K562 (cell line): ENCODE measurements around the gene DRC3. TPM values are rescaled to one million over a fixed set of nuclear protein-coding genes. Genes with fewer than 3 reads are reported as not detected.

Experiments used
- BACH1 ChIP-seq: fragments of 200-800 bp; sonication (Bioruptor generic); IDR thresholded peaks from 2 replicates; pipeline ENCODE4 v1.6.1; 2016; ENCODE audit warnings: missing genetic modification characterization, missing compliant biosample characterization
- CHAMP1 ChIP-seq: fragments of 450-650 bp; IDR thresholded peaks from 2 replicates; pipeline ENCODE4 v1.6.1; 2016; ENCODE audit warnings: mild to moderate bottlenecking
- E2F5 ChIP-seq: sonication (generic); formaldehyde crosslinking; IDR thresholded peaks from 2 replicates; pipeline ENCODE4 v1.8.0; 2022; ENCODE audit warnings: mild to moderate bottlenecking, missing genetic modification reagents
- E4F1 ChIP-seq: fragments of 250-450 bp; sonication (Bioruptor Pico); IDR thresholded peaks from 2 replicates; pipeline ENCODE4 v1.5.0; 2021; ENCODE audit warnings: mild to moderate bottlenecking, borderline replicate concordance
- GMEB1 ChIP-seq: fragments of 250-450 bp; sonication (Bioruptor Pico); IDR thresholded peaks from 2 replicates; pipeline ENCODE4 v1.4.0; 2020; ENCODE audit warnings: mild to moderate bottlenecking
- NUFIP1 ChIP-seq: fragments of 450-650 bp; IDR thresholded peaks from 2 replicates; pipeline ENCODE4 v1.6.1; 2018; ENCODE audit not compliant: partially characterized antibody
- RBM15 ChIP-seq: fragments of 200-400 bp; formaldehyde crosslinking; IDR thresholded peaks from 2 replicates; pipeline ENCODE4 v1.6.1; 2018; ENCODE audit warnings: mild to moderate bottlenecking, low read length, moderate library complexity; ENCODE audit not compliant: insufficient read depth
- ZFP91 ChIP-seq: sonication (generic); formaldehyde crosslinking; IDR thresholded peaks from 2 replicates; pipeline ENCODE4 v1.8.0; 2022; ENCODE audit warnings: mild to moderate bottlenecking, missing genetic modification reagents
- ZNF23 ChIP-seq: fragments of 250-450 bp; sonication (Bioruptor Pico); IDR thresholded peaks from 2 replicates; pipeline ENCODE4 v1.4.0; 2020; ENCODE audit warnings: mild to moderate bottlenecking
- ZNF766 ChIP-seq: fragments of 200-800 bp; sonication (Bioruptor generic); conservative IDR thresholded peaks from 2 replicates; pipeline ENCODE4 v1.6.1; 2016; ENCODE audit warnings: missing genetic modification characterization, missing compliant biosample characterization
- polyA plus RNA-seq, 8 experiments: library from polyadenylated mRNA; depleted of rRNA in 4 of 8; stranded (reverse) in 5 of 8; unstranded in 3 of 8; fragments of >200 nt; fragmentation: Nextera tagmentation in 2 of 8; fragmentation: Illumina TruSeq in 1 of 8; extraction: Ambion mirVana in 2 of 8; extraction: Trizol in 1 of 8; gene quantifications; 2 replicates each; pipeline versions ENCODE4 v1.2.1 to v1.2.3, GENCODE V29; 2011 to 2014; ENCODE audit warnings: inconsistent platforms in 1 of 8, missing spikeins in 1 of 8
- total RNA-seq, 7 experiments: library from RNA; depleted of rRNA in 6 of 7; stranded (reverse); fragments of >200 nt in 6 of 7; fragmentation: Illumina TruSeq in 2 of 7; extraction: Trizol in 2 of 7; gene quantifications; 2 replicates each; pipeline versions ENCODE4 v1.2.1 to v1.2.3, GENCODE V29; 2011 to 2021; ENCODE audit warnings: low replicate concordance in 1 of 7

Gene DRC3
- total and polyA plus RNA-seq, 9 of the 15 experiments (the other 6 are each of a cell fraction or from before 2014, with no cell fraction given) = 0.10 to 0.84 (median 0.30) TPM; not detected in 3

DNA sequence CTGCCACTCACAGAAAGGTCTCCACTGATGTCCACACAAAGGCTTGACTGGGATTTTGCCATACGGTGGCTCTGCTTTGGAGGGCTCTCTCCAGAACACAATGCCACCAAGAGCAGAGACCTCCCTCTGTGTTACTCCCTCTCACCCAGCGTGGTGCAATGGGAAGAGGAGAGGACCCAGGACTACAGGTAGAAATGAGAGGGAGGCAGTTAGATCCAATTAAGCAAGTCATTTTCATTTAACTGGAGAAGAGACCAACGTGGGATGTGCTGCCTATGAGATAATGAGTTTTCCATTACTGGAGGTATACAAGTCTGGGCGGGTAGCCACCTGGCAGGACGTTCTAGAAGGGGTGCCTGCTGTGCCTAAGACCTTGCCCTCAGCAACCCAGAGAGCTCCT is 34.7 kb upstream of the DRC3 start (continued):
- TF ChIP-seq GMEB1 (no peak), NUFIP1 (no peak), ZNF23 (CRISPR knock-in tag) (no peak), BACH1 (tag) (no peak), ZNF766 (no peak), CHAMP1 (no peak), RBM15 (no peak), ZFP91 (no peak), E4F1 (CRISPR knock-in tag) (no peak), E2F5 (CRISPR knock-in tag) (no peak)
